ENCODE results near the gene CADM1.

Gene CADM1

DNA sequence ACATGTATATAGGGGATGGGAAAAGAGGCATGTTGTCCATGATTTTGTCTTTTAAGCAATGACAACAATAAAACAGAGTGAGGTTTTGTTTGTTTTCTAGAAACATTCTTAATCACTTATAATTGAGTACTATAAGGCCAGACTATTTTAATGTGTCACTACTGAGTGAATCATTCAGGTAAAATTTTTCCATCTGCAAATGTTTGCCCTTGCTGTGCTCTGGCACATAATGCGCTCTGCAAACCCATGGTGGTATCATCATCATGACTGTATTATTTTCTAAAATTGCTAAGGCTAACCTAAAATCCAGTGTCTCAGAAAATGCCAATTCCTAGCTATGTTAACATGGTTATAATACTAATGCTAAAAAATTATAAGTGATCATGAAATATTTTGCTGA lies 261.2 kb downstream of the CADM1 start:
- no peak for DNase-seq
- Histone ChIP-seq H2AFZ (ENCODE audit: low read depth, low read length) (no peak overlapping the region), H3K27ac (ENCODE audit: low read length) (no peak overlapping the region), H3K9ac (ENCODE audit: low read depth, low read length) (no peak overlapping the region), H3K4me3 (ENCODE audit: low read depth in 1 of 2, low read length in 2 of 2) (no peak overlapping the region), H3K79me2 (ENCODE audit: insufficient read depth, low read length) (no peaks in the 10 kb centered on the region), H3K4me1 (ENCODE audit: insufficient read depth, low read length) (no peaks in the 10 kb centered on the region), H4K20me1 (ENCODE audit: insufficient read depth, low read length) (no peaks in the 10 kb centered on the region), H3K27me3 (ENCODE audit: insufficient read depth, low read length, poor library complexity) (no peaks in the 10 kb centered on the region), H3K36me3 (ENCODE audit: insufficient read depth, low read length) (no peaks in the 10 kb centered on the region), H3K9me3 (ENCODE audit: insufficient read depth, low read length, severe bottlenecking) (no peaks in the 10 kb centered on the region), H3K4me2 (ENCODE audit: insufficient read depth, low read length) (no peak overlapping the region)
- no peak for TF ChIP-seq EZH2 (IDR thresholded peaks at IDR 0.05; ENCODE audit: borderline replicate concordance, low read depth, low read length, severe bottlenecking)
- TF ChIP-seq, protein P1, sequence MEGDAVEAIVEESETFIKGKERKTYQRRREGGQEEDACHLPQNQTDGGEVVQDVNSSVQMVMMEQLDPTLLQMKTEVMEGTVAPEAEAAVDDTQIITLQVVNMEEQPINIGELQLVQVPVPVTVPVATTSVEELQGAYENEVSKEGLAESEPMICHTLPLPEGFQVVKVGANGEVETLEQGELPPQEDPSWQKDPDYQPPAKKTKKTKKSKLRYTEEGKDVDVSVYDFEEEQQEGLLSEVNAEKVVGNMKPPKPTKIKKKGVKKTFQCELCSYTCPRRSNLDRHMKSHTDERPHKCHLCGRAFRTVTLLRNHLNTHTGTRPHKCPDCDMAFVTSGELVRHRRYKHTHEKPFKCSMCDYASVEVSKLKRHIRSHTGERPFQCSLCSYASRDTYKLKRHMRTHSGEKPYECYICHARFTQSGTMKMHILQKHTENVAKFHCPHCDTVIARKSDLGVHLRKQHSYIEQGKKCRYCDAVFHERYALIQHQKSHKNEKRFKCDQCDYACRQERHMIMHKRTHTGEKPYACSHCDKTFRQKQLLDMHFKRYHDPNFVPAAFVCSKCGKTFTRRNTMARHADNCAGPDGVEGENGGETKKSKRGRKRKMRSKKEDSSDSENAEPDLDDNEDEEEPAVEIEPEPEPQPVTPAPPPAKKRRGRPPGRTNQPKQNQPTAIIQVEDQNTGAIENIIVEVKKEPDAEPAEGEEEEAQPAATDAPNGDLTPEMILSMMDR (IDR thresholded peaks at IDR 0.05; ENCODE audit: borderline replicate concordance, extremely low read depth, low read length, poor library complexity, severe bottlenecking) = no peak
- no peak for ATAC-seq (ENCODE audit: insufficient read depth, low read depth)

DNA sequence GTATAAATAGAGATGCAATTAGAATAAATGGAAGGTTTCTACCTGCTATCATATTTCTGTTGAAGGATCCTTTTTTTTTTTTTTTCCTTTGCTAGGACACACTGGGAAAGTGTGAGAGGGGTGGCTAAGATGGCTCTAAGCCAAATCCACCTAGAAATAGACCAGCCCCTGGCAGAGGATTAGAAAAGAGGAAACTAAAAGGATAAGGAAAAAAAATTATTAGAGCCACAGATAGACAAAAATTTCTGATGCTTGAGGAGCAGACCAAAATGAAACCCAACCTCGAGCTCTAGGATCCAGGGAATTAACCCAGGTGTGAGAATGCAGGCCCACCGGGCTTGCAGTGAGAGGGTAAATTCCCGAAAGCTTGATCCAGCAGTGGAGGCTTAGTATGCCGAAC lies 262.3 kb downstream of the CADM1 start:
- H3K4me3 ChIP-seq (ENCODE audit: low read depth in 1 of 2, low read length in 2 of 2) = no peak overlapping the region
- DNase-seq (no peak), ATAC-seq (ENCODE audit: insufficient read depth, low read depth) (no peak)
- TF ChIP-seq EZH2 (IDR thresholded peaks at IDR 0.05; ENCODE audit: borderline replicate concordance, low read depth, low read length, severe bottlenecking) = no peak
- no peak overlapping the region for H3K27ac ChIP-seq (ENCODE audit: low read length)
- no peaks in the 10 kb centered on the region for H3K4me1 ChIP-seq (ENCODE audit: insufficient read depth, low read length)
- H3K9ac ChIP-seq (ENCODE audit: low read depth, low read length) = no peak overlapping the region
- H3K79me2 ChIP-seq (ENCODE audit: insufficient read depth, low read length) = no peaks in the 10 kb centered on the region
- H2AFZ ChIP-seq (ENCODE audit: low read depth, low read length) = no peak overlapping the region
- H3K36me3 ChIP-seq (ENCODE audit: insufficient read depth, low read length) = no peaks in the 10 kb centered on the region
- no peaks in the 10 kb centered on the region for H3K9me3 ChIP-seq (ENCODE audit: insufficient read depth, low read length, severe bottlenecking)
- no peaks in the 10 kb centered on the region for H3K27me3 ChIP-seq (ENCODE audit: insufficient read depth, low read length, poor library complexity)
- H3K4me2 ChIP-seq (ENCODE audit: insufficient read depth, low read length) = no peak overlapping the region
- H4K20me1 ChIP-seq (ENCODE audit: insufficient read depth, low read length) = no peaks in the 10 kb centered on the region

DNA sequence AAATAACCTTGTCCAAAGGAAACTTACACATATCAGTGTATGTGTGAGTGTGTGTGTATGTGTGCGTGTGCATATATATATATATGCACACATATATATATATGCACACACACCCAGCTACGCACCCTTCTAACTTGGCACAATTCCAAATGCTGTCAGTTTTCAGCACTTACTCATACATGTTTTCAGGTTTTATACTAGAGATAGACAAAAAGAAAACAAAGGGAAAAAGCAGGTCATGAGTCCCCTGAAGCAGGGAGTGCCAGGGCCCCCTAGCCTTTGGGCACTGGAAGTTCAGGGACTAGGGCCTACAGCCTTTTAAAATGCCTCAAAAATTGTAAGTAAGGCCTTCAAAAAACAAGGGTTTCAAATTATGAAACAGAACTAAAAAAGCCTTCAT lies 265.4 kb downstream of the CADM1 start:
- no peaks in the 10 kb centered on the region for H3K9me3 ChIP-seq (ENCODE audit: insufficient read depth, low read length, severe bottlenecking)
- H3K79me2 ChIP-seq (ENCODE audit: insufficient read depth, low read length) = no peaks in the 10 kb centered on the region
- no peak overlapping the region for H2AFZ ChIP-seq (ENCODE audit: low read depth, low read length)
- no peaks in the 10 kb centered on the region for H3K36me3 ChIP-seq (ENCODE audit: insufficient read depth, low read length)
- ATAC-seq (ENCODE audit: insufficient read depth, low read depth) (no peak), DNase-seq (no peak)
- no peak overlapping the region for H3K9ac ChIP-seq (ENCODE audit: low read depth, low read length)
- H3K27ac ChIP-seq (ENCODE audit: low read length) = no peak overlapping the region
- no peak overlapping the region for H3K4me3 ChIP-seq (ENCODE audit: low read depth in 1 of 2, low read length in 2 of 2)
- no peaks in the 10 kb centered on the region for H4K20me1 ChIP-seq (ENCODE audit: insufficient read depth, low read length)
- no peak overlapping the region for H3K4me2 ChIP-seq (ENCODE audit: insufficient read depth, low read length)
- H3K4me1 ChIP-seq (ENCODE audit: insufficient read depth, low read length) = no peaks in the 10 kb centered on the region
- no peak for TF ChIP-seq EZH2 (IDR thresholded peaks at IDR 0.05; ENCODE audit: borderline replicate concordance, low read depth, low read length, severe bottlenecking)
- TF ChIP-seq, protein P1 (IDR thresholded peaks at IDR 0.05; ENCODE audit: borderline replicate concordance, extremely low read depth, low read length, poor library complexity, severe bottlenecking) = no peak
- H3K27me3 ChIP-seq (ENCODE audit: insufficient read depth, low read length, poor library complexity) = no peaks in the 10 kb centered on the region

DNA sequence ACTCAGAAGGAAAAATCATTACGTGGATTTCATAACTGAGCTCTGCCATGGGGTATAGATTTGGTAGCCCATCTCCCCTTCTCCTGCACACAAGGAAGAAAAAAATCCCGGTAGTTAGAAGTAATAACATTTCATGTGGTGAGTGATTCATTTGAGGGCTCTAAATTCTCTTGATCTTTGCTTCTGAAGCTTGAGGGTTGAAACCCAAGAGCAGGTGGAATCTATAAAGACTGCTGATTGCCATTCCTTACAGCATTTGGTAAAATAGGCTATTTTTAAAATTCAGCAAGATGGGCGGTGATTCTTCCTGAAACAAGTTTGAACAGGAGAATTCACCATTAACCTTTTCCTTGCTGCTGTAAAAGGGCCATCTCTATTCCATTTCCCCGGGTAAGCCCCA lies 266.1 kb downstream of the CADM1 start:
- Histone ChIP-seq H3K4me1 (ENCODE audit: insufficient read depth, low read length) (no peaks in the 10 kb centered on the region), H3K27me3 (ENCODE audit: insufficient read depth, low read length, poor library complexity) (no peaks in the 10 kb centered on the region), H4K20me1 (ENCODE audit: insufficient read depth, low read length) (no peaks in the 10 kb centered on the region), H3K4me3 (ENCODE audit: low read depth in 1 of 2, low read length in 2 of 2) (no peak overlapping the region), H3K9me3 (ENCODE audit: insufficient read depth, low read length, severe bottlenecking) (no peaks in the 10 kb centered on the region), H3K36me3 (ENCODE audit: insufficient read depth, low read length) (no peaks in the 10 kb centered on the region), H2AFZ (ENCODE audit: low read depth, low read length) (no peak overlapping the region), H3K79me2 (ENCODE audit: insufficient read depth, low read length) (no peaks in the 10 kb centered on the region), H3K27ac (ENCODE audit: low read length) (no peak overlapping the region), H3K4me2 (ENCODE audit: insufficient read depth, low read length) (no peak overlapping the region), H3K9ac (ENCODE audit: low read depth, low read length) (no peak overlapping the region)
- ATAC-seq (ENCODE audit: insufficient read depth, low read depth) (no peak), DNase-seq (no peak)
- no peak for TF ChIP-seq EZH2 (IDR thresholded peaks at IDR 0.05; ENCODE audit: borderline replicate concordance, low read depth, low read length, severe bottlenecking)
- TF ChIP-seq, protein P1 (IDR thresholded peaks at IDR 0.05; ENCODE audit: borderline replicate concordance, extremely low read depth, low read length, poor library complexity, severe bottlenecking) = no peak

All from DND-41 (cell line).